DMS114 treated with DMSO at 0.1 percent for 48 hours (cell line): ENCODE measurements around the gene INO80.

Experiments
- DNase-seq: peaks from one replicate; lab custom pipeline; 2025; ENCODE audit not compliant: unreplicated experiment; lab: John Stamatoyannopoulos, UW

INO80 gene

GRCh38 chr15:41010345-41010744 is 105.7 kb downstream of the INO80 start:
- DNase-seq = no peak

- DNase-seq = no peak
Observed at GRCh38 chr15:41006479-41006878, 109.6 kb downstream of the INO80 start.

GRCh38 chr15:41004490-41004889 is 111.6 kb downstream of the INO80 start:
- DNase-seq = no peak

- DNase-seq = no peak
Observed at GRCh38 chr15:41001524-41002214, 114.4 kb downstream of the INO80 start.

GRCh38 chr15:40999190-40999589 is 116.9 kb downstream of the INO80 start:
- DNase-seq = no peak

GRCh38 chr15:40995656-40996055 is 120.4 kb downstream of the INO80 start:
- no peak for DNase-seq

GRCh38 chr15:40992825-40993224 is 123.3 kb downstream of the INO80 start:
- no peak for DNase-seq

- no peak for DNase-seq
Observed at GRCh38 chr15:40992241-40992741, 123.8 kb downstream of the INO80 start.

- no peak for DNase-seq
Observed at GRCh38 chr15:40991355-40991754, 124.7 kb downstream of the INO80 start.

- no peak for DNase-seq
Observed at GRCh38 chr15:40990789-40991188, 125.3 kb downstream of the INO80 start.

GRCh38 chr15:40990080-40990479 is 126.0 kb downstream of the INO80 start:
- DNase-seq = no peak

- DNase-seq = no peak
Observed at GRCh38 chr15:40988156-40988555, 127.9 kb downstream of the INO80 start.

- no peak for DNase-seq
Observed at GRCh38 chr15:40986820-40987219, 129.3 kb downstream of the INO80 start.

GRCh38 chr15:40985541-40986330 is 130.3 kb downstream of the INO80 start:
- no peak for DNase-seq

GRCh38 chr15:40984964-40985363 is 131.1 kb downstream of the INO80 start:
- DNase-seq = no peak

GRCh38 chr15:40984406-40984805 is 131.7 kb downstream of the INO80 start:
- DNase-seq = no peak

- no peak for DNase-seq
Observed at GRCh38 chr15:40982855-40983254, 133.2 kb downstream of the INO80 start.

GRCh38 chr15:40981186-40981585 is 134.9 kb downstream of the INO80 start:
- DNase-seq = no peak

GRCh38 chr15:40978562-40978961 is 137.5 kb downstream of the INO80 start:
- DNase-seq = no peak

GRCh38 chr15:40978141-40978540 is 137.9 kb downstream of the INO80 start:
- no peak for DNase-seq

GRCh38 chr15:40976819-40977218 is 139.3 kb downstream of the INO80 start:
- DNase-seq = no peak

GRCh38 chr15:40974879-40975278 is 141.2 kb downstream of the INO80 start:
- peak; percentile 22 for DNase-seq
